HepG2 (cell line): ENCODE data around the gene GFPT2. TPM values are rescaled to one million over a fixed set of nuclear protein-coding genes. Genes with fewer than 3 reads are reported as not detected.

ENCODE experiments used
- ATAC-seq: fragments of 200-7000 bp; cut with Tn5 transposase; 3 replicates; pipeline ENCODE4 v1.9.1; 2020; ENCODE audit warnings: mild to moderate bottlenecking, moderate library complexity
- BruUV-seq: library from RNA; stranded (reverse); fragments of 400-500 nt; replicated peaks from 2 replicates; lab custom pipeline; 2021; lab: Mats Ljungman, UMichigan
- CTCF ChIA-PET: fragments of 300-600 bp; formaldehyde crosslinking; extraction: SDS; loops from one replicate; lab custom pipeline; 2021; ENCODE audit warnings: low total read pairs, inconsistent platforms, low intra/inter-chr PET ratio; lab: Yijun Ruan, JAX
- POLR2A ChIA-PET: fragments of 350-600 bp; sonication (Branson Sonifier 250); formaldehyde crosslinking; loops from one replicate; lab custom pipeline; 2020; ENCODE audit warnings: antibody characterized with exemption, inconsistent platforms; lab: Yijun Ruan, JAX
- DNase-seq: peaks from one replicate; pipeline ENCODE4 v3.0.0-alpha.2; 2015; ENCODE audit warnings: low spot score
- FAIRE-seq: peaks from 3 replicates; lab custom pipeline; 2011; peaks lifted over from hg19 to GRCh38; lab: Jason Lieb, UNC
- H2AFZ ChIP-seq: one replicate; pipeline ENCODE4 v1.6.1; 2011; ENCODE audit warnings: low read length, inconsistent platforms
- H3K27ac ChIP-seq: fragments of 300-600 bp; 3 replicates; pipeline ENCODE4 v1.8.0; 2011; ENCODE audit warnings: mixed run types, mild to moderate bottlenecking, mixed read lengths, low read length, inconsistent platforms; ENCODE audit not compliant: insufficient read depth; ENCODE audit errors: extremely low read length
- H3K27me3 ChIP-seq, 2 experiments: fragments of 200-600 bp in 1 of 2; 2 replicates in 1 of 2; 3 replicates in 1 of 2; pipeline versions ENCODE4 v1.6.0 to v1.8.0; 2011; ENCODE audit warnings: low read length in 2 of 2, mild to moderate bottlenecking in 2 of 2, moderate library complexity in 2 of 2, inconsistent platforms in 1 of 2; ENCODE audit not compliant: insufficient read depth in 2 of 2, control insufficient read depth in 1 of 2
- H3K36me3 ChIP-seq, 2 experiments: fragments of 200-600 bp in 1 of 2; replicated peaks in 1 of 2; 2 replicates in 1 of 2; 3 replicates in 1 of 2; pipeline versions ENCODE4 v1.5.1 to v1.8.0; 2011; ENCODE audit warnings: low read length in 2 of 2, inconsistent platforms in 1 of 2; ENCODE audit not compliant: insufficient read depth in 2 of 2, control insufficient read depth in 1 of 2
- H3K4me1 ChIP-seq: 2 replicates; pipeline ENCODE4 v1.5.1; 2012; ENCODE audit warnings: low read length, inconsistent platforms; ENCODE audit not compliant: insufficient read depth
- H3K4me2 ChIP-seq: 2 replicates; pipeline ENCODE4 v1.6.0; 2011; ENCODE audit warnings: low read depth, low read length, inconsistent platforms
- H3K4me3 ChIP-seq, 3 experiments: fragments of 200-600 bp in 1 of 3; sonication (generic), shearing (Covaris generic) in 1 of 3; replicated peaks in 1 of 3; 2 replicates each; pipeline ENCODE4 v1.5.1; 2011 to 2016; ENCODE audit warnings: low read length in 3 of 3, inconsistent platforms in 2 of 3, low read depth in 2 of 3, mild to moderate bottlenecking in 2 of 3, control low read depth in 1 of 3, mixed read lengths in 1 of 3; ENCODE audit not compliant: insufficient read depth in 1 of 3
- H3K79me2 ChIP-seq: one replicate; pipeline ENCODE4 v1.6.1; 2011; ENCODE audit warnings: low read length, inconsistent platforms; ENCODE audit not compliant: insufficient read depth
- H3K9ac ChIP-seq: 2 replicates; pipeline ENCODE4 v1.6.0; 2011; ENCODE audit warnings: mild to moderate bottlenecking, low read depth, low read length, inconsistent platforms; ENCODE audit not compliant: insufficient read depth
- H3K9me3 ChIP-seq: 2 replicates; pipeline ENCODE4 v1.5.1; 2012; ENCODE audit warnings: mild to moderate bottlenecking, low read length
- H4K20me1 ChIP-seq: 2 replicates; pipeline ENCODE4 v1.6.0; 2011; ENCODE audit warnings: inconsistent platforms, mild to moderate bottlenecking, low read length, moderate library complexity; ENCODE audit not compliant: insufficient read depth
- EED ChIP-seq: sonication (generic); formaldehyde crosslinking; IDR thresholded peaks from 2 replicates; pipeline ENCODE4 v1.5.0; 2020; ENCODE audit warnings: mild to moderate bottlenecking, missing genetic modification reagents
- FOXO1 ChIP-seq: sonication (generic); formaldehyde crosslinking; IDR thresholded peaks from 2 replicates; pipeline ENCODE4 v1.4.0; 2020; ENCODE audit warnings: missing genetic modification reagents
- JUND ChIP-seq: sonication (generic); formaldehyde crosslinking; IDR thresholded peaks from 2 replicates; pipeline ENCODE4 v1.8.0; 2022; ENCODE audit warnings: mild to moderate bottlenecking, missing genetic modification reagents
- MXI1 ChIP-seq: IDR thresholded peaks from 3 replicates; pipeline ENCODE4 v1.6.1; 2012; ENCODE audit warnings: low read depth, low read length, inconsistent platforms, borderline replicate concordance
- RCOR2 ChIP-seq: IDR thresholded peaks from 2 replicates; pipeline ENCODE4 v1.6.1; 2016; ENCODE audit warnings: missing biosample characterization, missing genetic modification reagents
- TEAD3 ChIP-seq: optimal IDR thresholded peaks from 2 replicates; pipeline ENCODE3; 2016; ENCODE audit warnings: borderline replicate concordance
- WGBS: methylation state at CpG from one replicate; pipeline ENCODE4 v1.1.6; 2017; ENCODE audit warnings: low lambda C conversion rate; 5-methylcytosine and 5-hydroxymethylcytosine counted together
- in situ Hi-C: cut with HindIII; loops from 2 replicates; pipeline ENCODE4 v1.10.0; 2017; ENCODE audit warnings: low pct_unique_long_range_greater_than_20kb; ENCODE audit not compliant: extremely low pct_ligation_motif_present
- intact Hi-C: fragments of 100-400 bp; cut with micrococcal nuclease; formaldehyde crosslinking; loops from one replicate; pipeline ENCODE4 v1.10.0; 2022; ENCODE audit not compliant: unreplicated experiment
- polyA plus RNA-seq, 8 experiments: library from polyadenylated mRNA; depleted of rRNA in 3 of 8; stranded (reverse) in 7 of 8; unstranded in 1 of 8; fragments of >200 nt; fragmentation: Illumina TruSeq in 4 of 8; extraction: Trizol in 4 of 8; gene quantifications; 2 replicates each; pipeline versions ENCODE4 v1.2.1 to v1.2.3, GENCODE V29; 2011 to 2016; ENCODE audit warnings: low read depth in 4 of 8, missing spikeins in 1 of 8, mixed read lengths in 1 of 8; ENCODE audit not compliant: insufficient read depth in 1 of 8
- total RNA-seq, 5 experiments: library from RNA; depleted of rRNA; stranded (reverse); fragments of >200 nt; fragmentation: Illumina TruSeq; extraction: Trizol; gene quantifications; 2 replicates each; pipeline ENCODE4 v1.2.3, GENCODE V29; 2016; ENCODE audit warnings: low read depth in 1 of 5
- TF ChIP-seq, protein P1 (sequence below): sonication (generic); formaldehyde crosslinking; IDR thresholded peaks from 2 replicates; pipeline ENCODE4 v1.4.0; 2020; ENCODE audit warnings: missing genetic modification reagents
- TF ChIP-seq, protein P2 (sequence below): sonication (generic); formaldehyde crosslinking; IDR thresholded peaks from 2 replicates; pipeline ENCODE4 v1.5.1; 2020; ENCODE audit warnings: missing genetic modification reagents, mild to moderate bottlenecking, borderline replicate concordance
- TF ChIP-seq, protein P3 (sequence below): fragments of 450-650 bp; IDR thresholded peaks from 2 replicates; pipeline ENCODE4 v1.6.1; 2016
- TF ChIP-seq, protein P4 (sequence below): sonication (generic); formaldehyde crosslinking; IDR thresholded peaks from 2 replicates; pipeline ENCODE4 v1.8.0; 2022; ENCODE audit warnings: missing genetic modification reagents, mild to moderate bottlenecking, borderline replicate concordance
- TF ChIP-seq, protein P5 (sequence below): sonication (generic); formaldehyde crosslinking; IDR thresholded peaks from 2 replicates; pipeline ENCODE4 v1.4.0; 2020; ENCODE audit warnings: missing genetic modification reagents, borderline replicate concordance

GFPT2 gene
- total and polyA plus RNA-seq, 2 of the 13 experiments (the other 11 are each of a cell fraction or from before 2014, with no cell fraction given), result 0.18 TPM

DNA sequence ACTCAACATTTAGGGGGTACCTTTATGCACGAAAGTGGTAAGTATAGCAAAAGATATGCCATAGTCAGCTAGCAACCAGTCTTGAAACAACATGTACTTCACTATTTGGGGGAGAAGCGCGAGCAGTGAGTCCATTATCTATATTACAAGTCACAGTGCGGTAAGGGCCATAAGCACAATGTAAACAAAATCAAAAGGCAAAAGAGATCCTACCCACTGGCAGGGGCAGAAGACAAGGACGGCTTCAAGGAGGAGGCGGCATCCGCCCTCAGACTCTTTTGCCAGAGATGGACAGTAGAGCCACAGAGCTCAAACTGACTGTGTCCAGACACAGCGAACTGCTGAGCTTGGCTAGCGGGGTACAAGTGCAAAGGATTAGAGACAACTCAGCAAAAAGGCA lies 70.9 kb downstream of the GFPT2 start (continued):
- TF ChIP-seq, protein P1, sequence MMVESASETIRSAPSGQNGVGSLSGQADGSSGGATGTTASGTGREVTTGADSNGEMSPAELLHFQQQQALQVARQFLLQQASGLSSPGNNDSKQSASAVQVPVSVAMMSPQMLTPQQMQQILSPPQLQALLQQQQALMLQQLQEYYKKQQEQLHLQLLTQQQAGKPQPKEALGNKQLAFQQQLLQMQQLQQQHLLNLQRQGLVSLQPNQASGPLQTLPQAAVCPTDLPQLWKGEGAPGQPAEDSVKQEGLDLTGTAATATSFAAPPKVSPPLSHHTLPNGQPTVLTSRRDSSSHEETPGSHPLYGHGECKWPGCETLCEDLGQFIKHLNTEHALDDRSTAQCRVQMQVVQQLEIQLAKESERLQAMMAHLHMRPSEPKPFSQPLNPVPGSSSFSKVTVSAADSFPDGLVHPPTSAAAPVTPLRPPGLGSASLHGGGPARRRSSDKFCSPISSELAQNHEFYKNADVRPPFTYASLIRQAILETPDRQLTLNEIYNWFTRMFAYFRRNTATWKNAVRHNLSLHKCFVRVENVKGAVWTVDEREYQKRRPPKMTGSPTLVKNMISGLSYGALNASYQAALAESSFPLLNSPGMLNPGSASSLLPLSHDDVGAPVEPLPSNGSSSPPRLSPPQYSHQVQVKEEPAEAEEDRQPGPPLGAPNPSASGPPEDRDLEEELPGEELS (CRISPR knock-in tag), result no peak

DNA sequence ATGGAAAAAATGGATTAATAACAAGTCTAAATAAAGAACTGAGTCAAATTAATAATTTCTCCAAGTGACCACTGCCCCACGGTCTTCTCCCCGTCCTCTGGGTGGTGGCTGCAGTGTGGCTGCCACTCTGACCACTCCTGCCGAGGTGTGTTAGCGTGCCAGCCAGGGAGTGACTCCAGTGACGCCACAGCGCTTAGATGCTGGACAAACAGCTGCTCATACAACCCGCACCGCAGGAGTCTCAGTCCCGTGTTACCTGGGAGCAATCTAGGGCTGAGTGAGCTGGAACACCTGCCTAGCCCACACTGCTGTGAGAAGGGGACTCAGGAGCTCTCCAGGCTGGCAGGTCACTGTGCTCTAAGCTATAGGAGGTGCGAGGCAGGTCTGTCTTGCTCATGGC lies 71.4 kb downstream of the GFPT2 start:
- H3K9ac ChIP-seq, result no peak overlapping the region
- peaks cover 11% of the 10 kb centered on the region for H3K79me2 ChIP-seq
- no peaks in the 10 kb centered on the region for H4K20me1 ChIP-seq
- in situ Hi-C loops, result no loop called here
- intact Hi-C loops, result no loop called here
- DNase-seq (no peak), FAIRE-seq (no peak), ATAC-seq (no peak)
- no peaks in the 10 kb centered on the region for H3K9me3 ChIP-seq
- BruUV-seq, result no TSS peak
- WGBS, result 97% methylated on average over 10 of the region's 10 CpGs
- peaks cover 9 to 56% of the 10 kb centered on the region in 2 experiments for H3K36me3 ChIP-seq
- POLR2A ChIA-PET, result no interaction called here
- no peak overlapping the region for H2AFZ ChIP-seq
- H3K27ac ChIP-seq, result no peak overlapping the region
- no peak overlapping the region for H3K4me3 ChIP-seq
- H3K4me1 ChIP-seq, result peaks cover under 1% of the 10 kb centered on the region; the same call in 1 of the 2 replicates
- no peak overlapping the region for H3K4me2 ChIP-seq
- H3K27me3 ChIP-seq, result no peaks in the 10 kb centered on the region
- CTCF ChIA-PET, result no interaction called here
- TF ChIP-seq, protein P2, sequence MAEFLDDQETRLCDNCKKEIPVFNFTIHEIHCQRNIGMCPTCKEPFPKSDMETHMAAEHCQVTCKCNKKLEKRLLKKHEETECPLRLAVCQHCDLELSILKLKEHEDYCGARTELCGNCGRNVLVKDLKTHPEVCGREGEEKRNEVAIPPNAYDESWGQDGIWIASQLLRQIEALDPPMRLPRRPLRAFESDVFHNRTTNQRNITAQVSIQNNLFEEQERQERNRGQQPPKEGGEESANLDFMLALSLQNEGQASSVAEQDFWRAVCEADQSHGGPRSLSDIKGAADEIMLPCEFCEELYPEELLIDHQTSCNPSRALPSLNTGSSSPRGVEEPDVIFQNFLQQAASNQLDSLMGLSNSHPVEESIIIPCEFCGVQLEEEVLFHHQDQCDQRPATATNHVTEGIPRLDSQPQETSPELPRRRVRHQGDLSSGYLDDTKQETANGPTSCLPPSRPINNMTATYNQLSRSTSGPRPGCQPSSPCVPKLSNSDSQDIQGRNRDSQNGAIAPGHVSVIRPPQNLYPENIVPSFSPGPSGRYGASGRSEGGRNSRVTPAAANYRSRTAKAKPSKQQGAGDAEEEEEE (CRISPR knock-in tag), result no peak
- TF ChIP-seq, protein P3, sequence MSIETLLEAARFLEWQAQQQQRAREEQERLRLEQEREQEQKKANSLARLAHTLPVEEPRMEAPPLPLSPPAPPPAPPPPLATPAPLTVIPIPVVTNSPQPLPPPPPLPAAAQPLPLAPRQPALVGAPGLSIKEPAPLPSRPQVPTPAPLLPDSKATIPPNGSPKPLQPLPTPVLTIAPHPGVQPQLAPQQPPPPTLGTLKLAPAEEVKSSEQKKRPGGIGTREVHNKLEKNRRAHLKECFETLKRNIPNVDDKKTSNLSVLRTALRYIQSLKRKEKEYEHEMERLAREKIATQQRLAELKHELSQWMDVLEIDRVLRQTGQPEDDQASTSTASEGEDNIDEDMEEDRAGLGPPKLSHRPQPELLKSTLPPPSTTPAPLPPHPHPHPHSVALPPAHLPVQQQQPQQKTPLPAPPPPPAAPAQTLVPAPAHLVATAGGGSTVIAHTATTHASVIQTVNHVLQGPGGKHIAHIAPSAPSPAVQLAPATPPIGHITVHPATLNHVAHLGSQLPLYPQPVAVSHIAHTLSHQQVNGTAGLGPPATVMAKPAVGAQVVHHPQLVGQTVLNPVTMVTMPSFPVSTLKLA, result no peak
- TF ChIP-seq, protein P4, sequence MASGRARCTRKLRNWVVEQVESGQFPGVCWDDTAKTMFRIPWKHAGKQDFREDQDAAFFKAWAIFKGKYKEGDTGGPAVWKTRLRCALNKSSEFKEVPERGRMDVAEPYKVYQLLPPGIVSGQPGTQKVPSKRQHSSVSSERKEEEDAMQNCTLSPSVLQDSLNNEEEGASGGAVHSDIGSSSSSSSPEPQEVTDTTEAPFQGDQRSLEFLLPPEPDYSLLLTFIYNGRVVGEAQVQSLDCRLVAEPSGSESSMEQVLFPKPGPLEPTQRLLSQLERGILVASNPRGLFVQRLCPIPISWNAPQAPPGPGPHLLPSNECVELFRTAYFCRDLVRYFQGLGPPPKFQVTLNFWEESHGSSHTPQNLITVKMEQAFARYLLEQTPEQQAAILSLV (CRISPR knock-in tag), result no peak
- no peak for TF ChIP-seq TEAD3 (CRISPR knock-in tag)
- TF ChIP-seq JUND (CRISPR knock-in tag), result no peak
- TF ChIP-seq FOXO1 (CRISPR knock-in tag), result no peak
- TF ChIP-seq RCOR2, result no peak
- no peak for TF ChIP-seq MXI1
- no peak for TF ChIP-seq EED (CRISPR knock-in tag)
- TF ChIP-seq, protein P5, sequence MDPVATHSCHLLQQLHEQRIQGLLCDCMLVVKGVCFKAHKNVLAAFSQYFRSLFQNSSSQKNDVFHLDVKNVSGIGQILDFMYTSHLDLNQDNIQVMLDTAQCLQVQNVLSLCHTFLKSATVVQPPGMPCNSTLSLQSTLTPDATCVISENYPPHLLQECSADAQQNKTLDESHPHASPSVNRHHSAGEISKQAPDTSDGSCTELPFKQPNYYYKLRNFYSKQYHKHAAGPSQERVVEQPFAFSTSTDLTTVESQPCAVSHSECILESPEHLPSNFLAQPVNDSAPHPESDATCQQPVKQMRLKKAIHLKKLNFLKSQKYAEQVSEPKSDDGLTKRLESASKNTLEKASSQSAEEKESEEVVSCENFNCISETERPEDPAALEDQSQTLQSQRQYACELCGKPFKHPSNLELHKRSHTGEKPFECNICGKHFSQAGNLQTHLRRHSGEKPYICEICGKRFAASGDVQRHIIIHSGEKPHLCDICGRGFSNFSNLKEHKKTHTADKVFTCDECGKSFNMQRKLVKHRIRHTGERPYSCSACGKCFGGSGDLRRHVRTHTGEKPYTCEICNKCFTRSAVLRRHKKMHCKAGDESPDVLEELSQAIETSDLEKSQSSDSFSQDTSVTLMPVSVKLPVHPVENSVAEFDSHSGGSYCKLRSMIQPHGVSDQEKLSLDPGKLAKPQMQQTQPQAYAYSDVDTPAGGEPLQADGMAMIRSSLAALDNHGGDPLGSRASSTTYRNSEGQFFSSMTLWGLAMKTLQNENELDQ (CRISPR knock-in tag), result no peak
